AG09309 (cell line): Measurements from ENCODE around the gene KRTAP13-4.

Experiments
- DNase-seq: peaks from one replicate; pipeline ENCODE4 v3.0.0-alpha.2; 2010; ENCODE audit warnings: low read depth
- H3K4me3 ChIP-seq: 2 replicates; pipeline ENCODE4 v1.5.1; 2011; ENCODE audit warnings: mild to moderate bottlenecking, low read depth, low read length, moderate library complexity; ENCODE audit not compliant: control insufficient read depth
- TF ChIP-seq, protein P1 (sequence below): IDR thresholded peaks from 2 replicates; pipeline ENCODE4 v1.5.1; 2011; ENCODE audit warnings: mild to moderate bottlenecking, low read depth, low read length, inconsistent platforms; ENCODE audit not compliant: insufficient read depth, control insufficient read depth; ENCODE audit errors: missing control alignments

Gene KRTAP13-4

DNA sequence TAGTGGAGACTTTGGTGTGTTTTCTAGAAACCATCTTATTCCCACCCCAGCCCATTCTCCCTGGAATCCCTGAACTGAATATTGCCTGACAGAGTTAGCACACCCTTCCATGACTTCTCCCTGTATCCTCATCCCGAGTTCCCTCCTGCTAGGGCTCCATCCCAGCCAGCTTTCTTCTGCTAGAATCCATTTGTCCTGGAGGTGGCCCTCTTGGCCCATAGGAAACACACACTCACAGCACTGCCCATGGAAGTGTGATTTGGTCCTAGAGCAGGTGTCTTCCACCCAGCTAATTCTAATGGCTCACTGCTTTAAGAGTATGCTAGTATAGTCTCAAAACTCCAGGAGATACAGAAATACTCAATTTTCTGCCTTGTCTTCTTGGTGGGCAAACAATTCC, 14.2 kb downstream of the KRTAP13-4 start:
- TF ChIP-seq, protein P1, sequence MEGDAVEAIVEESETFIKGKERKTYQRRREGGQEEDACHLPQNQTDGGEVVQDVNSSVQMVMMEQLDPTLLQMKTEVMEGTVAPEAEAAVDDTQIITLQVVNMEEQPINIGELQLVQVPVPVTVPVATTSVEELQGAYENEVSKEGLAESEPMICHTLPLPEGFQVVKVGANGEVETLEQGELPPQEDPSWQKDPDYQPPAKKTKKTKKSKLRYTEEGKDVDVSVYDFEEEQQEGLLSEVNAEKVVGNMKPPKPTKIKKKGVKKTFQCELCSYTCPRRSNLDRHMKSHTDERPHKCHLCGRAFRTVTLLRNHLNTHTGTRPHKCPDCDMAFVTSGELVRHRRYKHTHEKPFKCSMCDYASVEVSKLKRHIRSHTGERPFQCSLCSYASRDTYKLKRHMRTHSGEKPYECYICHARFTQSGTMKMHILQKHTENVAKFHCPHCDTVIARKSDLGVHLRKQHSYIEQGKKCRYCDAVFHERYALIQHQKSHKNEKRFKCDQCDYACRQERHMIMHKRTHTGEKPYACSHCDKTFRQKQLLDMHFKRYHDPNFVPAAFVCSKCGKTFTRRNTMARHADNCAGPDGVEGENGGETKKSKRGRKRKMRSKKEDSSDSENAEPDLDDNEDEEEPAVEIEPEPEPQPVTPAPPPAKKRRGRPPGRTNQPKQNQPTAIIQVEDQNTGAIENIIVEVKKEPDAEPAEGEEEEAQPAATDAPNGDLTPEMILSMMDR, result no peak
- no peak for DNase-seq
- H3K4me3 ChIP-seq, result no peak overlapping the region

GRCh38 chr21:30447056-30447455, 17.0 kb downstream of the KRTAP13-4 start:
- no peak for DNase-seq
- H3K4me3 ChIP-seq, result no peak overlapping the region
- TF ChIP-seq, protein P1, result no peak

DNA sequence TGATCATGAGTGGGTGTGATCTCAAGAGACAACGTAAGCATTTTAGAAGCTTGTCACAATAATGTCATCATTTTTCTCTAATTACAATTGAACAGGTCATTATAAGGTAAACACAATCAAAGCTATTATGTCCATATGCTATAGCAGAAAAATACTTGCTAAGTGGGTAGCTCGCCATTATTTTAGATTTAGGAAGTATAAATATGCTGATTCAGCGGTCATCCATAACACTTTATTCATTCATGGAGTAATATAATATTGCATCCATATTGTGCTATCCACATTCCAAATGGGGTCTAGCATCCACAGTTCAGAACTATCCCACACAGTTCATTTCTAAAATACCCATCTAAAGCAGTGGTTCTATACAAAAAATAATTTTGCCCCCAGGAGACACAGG, 18.5 kb downstream of the KRTAP13-4 start:
- no peak overlapping the region for H3K4me3 ChIP-seq
- no peak for DNase-seq
- TF ChIP-seq, protein P1, result no peak

GRCh38 chr21:30463713-30464112, 33.7 kb downstream of the KRTAP13-4 start:
- DNase-seq, result no peak
- no peak overlapping the region for H3K4me3 ChIP-seq
- TF ChIP-seq, protein P1, result peak; percentile 28

DNA sequence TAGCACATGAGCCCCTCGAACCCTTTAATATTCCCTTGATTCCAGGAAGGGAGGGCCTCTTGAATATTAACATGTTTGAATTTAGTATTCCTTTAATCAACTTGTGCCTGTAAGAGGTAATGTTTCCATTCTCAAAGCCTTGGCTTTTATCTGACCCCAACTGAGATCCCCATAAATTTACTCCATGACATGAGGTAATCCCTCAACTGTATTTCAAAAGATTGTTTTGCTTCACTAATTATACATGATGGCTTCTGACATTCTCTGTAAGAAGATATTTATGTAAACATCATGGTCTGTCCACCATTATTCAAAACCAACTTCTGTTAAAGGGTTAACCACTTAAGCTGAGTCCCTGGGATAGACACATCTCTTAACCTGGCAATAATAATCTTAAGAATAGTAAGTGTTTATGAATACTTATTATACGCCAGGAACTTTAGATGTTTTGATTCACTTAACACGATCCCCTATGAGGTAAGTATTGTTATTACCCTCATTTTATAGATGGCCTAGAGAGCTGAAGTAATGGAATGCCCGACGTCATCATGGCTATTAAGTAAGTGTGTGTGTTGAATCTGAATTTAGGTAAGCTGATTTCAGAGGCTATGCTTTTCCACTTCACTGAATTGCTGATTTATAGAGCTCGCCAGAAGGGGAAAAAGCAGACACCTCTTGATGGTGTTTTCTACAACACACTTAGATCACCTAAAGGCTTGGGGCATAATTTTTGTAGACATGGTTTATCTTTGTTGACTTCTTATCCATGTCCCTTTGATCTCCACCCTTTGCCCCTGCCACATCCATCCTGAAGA, 39.1 kb downstream of the KRTAP13-4 start:
- TF ChIP-seq, protein P1, result no peak
- H3K4me3 ChIP-seq, result no peak overlapping the region
- no peak for DNase-seq

GRCh38 chr21:30478004-30478403, 48.0 kb downstream of the KRTAP13-4 start:
- TF ChIP-seq, protein P1, result no peak
- DNase-seq, result no peak
- no peak overlapping the region for H3K4me3 ChIP-seq
